ENCODE measurements around the gene NUDT13. TPM values are rescaled to one million over a fixed set of nuclear protein-coding genes. Genes with fewer than 3 reads are reported as not detected.

Gene NUDT13
- total and polyA plus RNA-seq, 9 of the 15 experiments (the other 6 are each of a cell fraction or from before 2014, with no cell fraction given), result 4.7 to 11.1 (median 5.6) TPM

DNA sequence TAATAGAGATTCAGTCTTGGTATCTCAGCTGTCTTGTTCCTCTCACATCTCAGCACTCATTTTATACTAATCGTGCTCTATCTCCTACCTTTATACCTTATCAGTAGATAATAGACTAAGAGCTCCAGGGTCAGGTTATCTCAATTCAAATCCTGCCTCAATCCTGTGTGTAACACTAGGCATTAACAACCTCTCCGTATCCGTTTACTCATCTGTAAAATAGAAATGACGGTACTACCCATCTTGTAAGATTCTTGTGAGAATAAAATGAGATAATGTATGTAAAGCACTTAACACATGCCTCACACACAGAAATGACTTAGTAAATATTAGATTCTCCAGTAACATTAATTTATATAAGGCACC, 13.0 kb upstream of the NUDT13 start:
- H3K9me1 ChIP-seq (ENCODE audit: control insufficient read depth, insufficient read depth, low read length), result no peaks in the 10 kb centered on the region
- DNase-seq (ENCODE audit: extremely low read depth in 1 of 4, low spot score in 3 of 4) (no peak), ATAC-seq (no peak), FAIRE-seq (no peak)
- intact Hi-C loops (cut with micrococcal nuclease) (loop anchor here (2.0 to 5.0 kb wide), 2 partner anchors 72 to 150 kb away; partner anchors contain the start of genes DNAJC9, ECD and FAM149B1), in situ Hi-C loops (cut with MboI) (no loop called here)
- peak overlapping the region; percentile 82 for H3K4me2 ChIP-seq (ENCODE audit: insufficient read depth, low read length)
- H3K36me3 ChIP-seq (ENCODE audit: control insufficient read depth, insufficient read depth, low read length), result no peaks in the 10 kb centered on the region; the same call in 1 of the 3 replicates
- H3K79me2 ChIP-seq (ENCODE audit: control insufficient read depth, insufficient read depth, low read length), result peaks cover 43% of the 10 kb centered on the region
- no peaks in the 10 kb centered on the region for H3K27me3 ChIP-seq (ENCODE audit: control insufficient read depth in 2 of 2, insufficient read depth in 2 of 2, low read length in 2 of 2)
- ChIA-PET POLR2A (interaction anchor here (0.6 to 7.5 kb wide), 32 partner anchors 11 to 837 kb away, joined by 3 to 112 read pairs (median 4); partner anchors contain the start of genes DNAJC9, ECD, FAM149B1 and NUDT13), CTCF (ENCODE audit: low intra/inter-chr PET ratio) (interaction anchor here (0.6 to 2.7 kb wide), 3 partner anchors 13 to 633 kb away, joined by 3 to 18 read pairs (median 4); partner anchors contain the start of gene NUDT13)
- 29% methylated on average over 4 of the region's 4 CpGs for WGBS (ENCODE audit: insufficient coverage, low coverage, missing lambda C conversion rate)
- H2AFZ ChIP-seq (ENCODE audit: low read depth, low read length), result peak overlapping the region; percentile 82
- BruUV-seq (replicated peaks), result TSS peak; percentile 89
- peaks cover 6 to 12% of the 10 kb centered on the region in 2 experiments; a peak in 3 of 5 replicates for H3K4me1 ChIP-seq (replicated peaks in 1 of 2; ENCODE audit: control insufficient read depth in 2 of 2, insufficient read depth in 2 of 2, low read length in 2 of 2)
- H4K20me1 ChIP-seq (replicated peaks; ENCODE audit: control insufficient read depth, insufficient read depth, low read length), result peaks cover 8% of the 10 kb centered on the region; the same call in 1 of the 2 replicates
- peak overlapping the region; percentile 74 for H3K4me3 ChIP-seq
- peak overlapping the region; percentile 90 for H3K27ac ChIP-seq (ENCODE audit: extremely low read depth, low read depth, low read length)
- H3K9me3 ChIP-seq (replicated peaks; ENCODE audit: control insufficient read depth, insufficient read depth, low read depth, low read length), result no peaks in the 10 kb centered on the region
- peak overlapping the region; percentile 91 to 99; a peak in 3 of 4 replicates for H3K9ac ChIP-seq (ENCODE audit: insufficient read depth in 1 of 2, low read depth in 2 of 2, low read length in 2 of 2)
- TF ChIP-seq ZNF408 (CRISPR knock-in tag; IDR thresholded peaks at IDR 0.05; ENCODE audit: low read depth) (no peak), ZZZ3 (IDR thresholded peaks at IDR 0.05) (0 out of 2 replicates have a peak, but pooled peaks have one; percentile 37), BRD9 (IDR thresholded peaks at IDR 0.05; ENCODE audit: low read depth, partially characterized antibody) (peak; percentile 29), NFE2L1 (tag; IDR thresholded peaks at IDR 0.05; ENCODE audit: borderline replicate concordance, low read depth) (no peak), TGIF2 (CRISPR knock-in tag; IDR thresholded peaks at IDR 0.05) (no peak; the same call in 1 of the 2 replicates), L3MBTL2 (IDR thresholded peaks at IDR 0.05) (0 out of 2 replicates have a peak, but pooled peaks have one; percentile 49), NKRF (IDR thresholded peaks at IDR 0.05; ENCODE audit: borderline replicate concordance) (no peak), ZNF589 (CRISPR knock-in tag; IDR thresholded peaks at IDR 0.05; ENCODE audit: low read depth) (no peak), GATA2 (CRISPR knock-in tag; IDR thresholded peaks at IDR 0.05) (0 out of 2 replicates have a peak, but pooled peaks have one; percentile 17), SMARCE1 (IDR thresholded peaks at IDR 0.05) (peak; percentile 20; the same call in 1 of the 2 replicates), NR4A1 (CRISPR knock-in tag; IDR thresholded peaks at IDR 0.05) (no peak), NR4A1 (tag; IDR thresholded peaks at IDR 0.05) (0 out of 2 replicates have a peak, but pooled peaks have one; percentile 3)
- TF ChIP-seq, protein P1, sequence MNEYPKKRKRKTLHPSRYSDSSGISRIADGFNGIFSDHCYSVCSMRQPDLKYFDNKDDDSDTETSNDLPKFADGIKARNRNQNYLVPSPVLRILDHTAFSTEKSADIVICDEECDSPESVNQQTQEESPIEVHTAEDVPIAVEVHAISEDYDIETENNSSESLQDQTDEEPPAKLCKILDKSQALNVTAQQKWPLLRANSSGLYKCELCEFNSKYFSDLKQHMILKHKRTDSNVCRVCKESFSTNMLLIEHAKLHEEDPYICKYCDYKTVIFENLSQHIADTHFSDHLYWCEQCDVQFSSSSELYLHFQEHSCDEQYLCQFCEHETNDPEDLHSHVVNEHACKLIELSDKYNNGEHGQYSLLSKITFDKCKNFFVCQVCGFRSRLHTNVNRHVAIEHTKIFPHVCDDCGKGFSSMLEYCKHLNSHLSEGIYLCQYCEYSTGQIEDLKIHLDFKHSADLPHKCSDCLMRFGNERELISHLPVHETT (CRISPR knock-in tag; conservative IDR thresholded peaks at IDR 0.05 in 1 of 2, IDR thresholded peaks at IDR 0.05 in 1 of 2), result peak in 1 of 2 experiments; percentile 55; a peak in 1 of 4 replicates
- TF ChIP-seq, protein P2, sequence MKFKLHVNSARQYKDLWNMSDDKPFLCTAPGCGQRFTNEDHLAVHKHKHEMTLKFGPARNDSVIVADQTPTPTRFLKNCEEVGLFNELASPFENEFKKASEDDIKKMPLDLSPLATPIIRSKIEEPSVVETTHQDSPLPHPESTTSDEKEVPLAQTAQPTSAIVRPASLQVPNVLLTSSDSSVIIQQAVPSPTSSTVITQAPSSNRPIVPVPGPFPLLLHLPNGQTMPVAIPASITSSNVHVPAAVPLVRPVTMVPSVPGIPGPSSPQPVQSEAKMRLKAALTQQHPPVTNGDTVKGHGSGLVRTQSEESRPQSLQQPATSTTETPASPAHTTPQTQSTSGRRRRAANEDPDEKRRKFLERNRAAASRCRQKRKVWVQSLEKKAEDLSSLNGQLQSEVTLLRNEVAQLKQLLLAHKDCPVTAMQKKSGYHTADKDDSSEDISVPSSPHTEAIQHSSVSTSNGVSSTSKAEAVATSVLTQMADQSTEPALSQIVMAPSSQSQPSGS (CRISPR knock-in tag; IDR thresholded peaks at IDR 0.05), result no peak

All from K562 (cell line).